K562 (cell line): ENCODE measurements around the gene IL17RC. TPM values are rescaled to one million over a fixed set of nuclear protein-coding genes. Genes with fewer than 3 reads are reported as not detected.

ENCODE experiments used
- ATF7 ChIP-seq: fragments of 450-650 bp; IDR thresholded peaks from 2 replicates; pipeline ENCODE4 v1.7.1; 2014; ENCODE audit warnings: mild to moderate bottlenecking, moderate library complexity
- BCOR ChIP-seq: fragments of 450-650 bp; IDR thresholded peaks from 2 replicates; pipeline ENCODE4 v1.6.1; 2016
- KDM5B ChIP-seq: fragments of 200-600 bp; sonication (generic); IDR thresholded peaks from 2 replicates; pipeline ENCODE4 v1.6.1; 2012; ENCODE audit warnings: low read depth, mild to moderate bottlenecking, moderate library complexity, low read length, control low read depth, inconsistent platforms; ENCODE audit not compliant: insufficient replicate concordance
- KLF6 ChIP-seq: fragments of 250-450 bp; sonication (Bioruptor Pico); IDR thresholded peaks from 2 replicates; pipeline ENCODE4 v1.4.0; 2020; ENCODE audit warnings: mild to moderate bottlenecking, moderate library complexity, borderline replicate concordance
- POLR2H ChIP-seq: IDR thresholded peaks from 2 replicates; pipeline ENCODE4 v1.6.1; 2016; ENCODE audit warnings: missing genetic modification characterization, low read depth, mild to moderate bottlenecking, control low read depth, missing compliant biosample characterization, moderate library complexity
- PTRF ChIP-seq: fragments of 450-650 bp; IDR thresholded peaks from 2 replicates; pipeline ENCODE4 v1.6.1; 2016; ENCODE audit warnings: mild to moderate bottlenecking, missing genetic modification characterization, missing compliant biosample characterization
- STAT6 ChIP-seq: sonication (generic); formaldehyde crosslinking; IDR thresholded peaks from 2 replicates; pipeline ENCODE4 v1.8.1; 2023; ENCODE audit warnings: mild to moderate bottlenecking, missing genetic modification reagents
- ZBTB43 ChIP-seq: sonication (generic); formaldehyde crosslinking; IDR thresholded peaks from 2 replicates; pipeline ENCODE4 v1.8.0; 2023; ENCODE audit warnings: mild to moderate bottlenecking, missing genetic modification reagents
- ZNF449 ChIP-seq: fragments of 250-450 bp; sonication (Bioruptor Pico); IDR thresholded peaks from 2 replicates; pipeline ENCODE4 v1.8.0; 2022; ENCODE audit warnings: moderate library complexity, mild to moderate bottlenecking, inconsistent platforms
- polyA plus RNA-seq, 8 experiments: library from polyadenylated mRNA; depleted of rRNA in 4 of 8; stranded (reverse) in 5 of 8; unstranded in 3 of 8; fragments of >200 nt; fragmentation: Nextera tagmentation in 2 of 8; fragmentation: Illumina TruSeq in 1 of 8; extraction: Ambion mirVana in 2 of 8; extraction: Trizol in 1 of 8; gene quantifications; 2 replicates each; pipeline versions ENCODE4 v1.2.1 to v1.2.3, GENCODE V29; 2011 to 2014; ENCODE audit warnings: inconsistent platforms in 1 of 8, missing spikeins in 1 of 8
- total RNA-seq, 7 experiments: library from RNA; depleted of rRNA in 6 of 7; stranded (reverse); fragments of >200 nt in 6 of 7; fragmentation: Illumina TruSeq in 2 of 7; extraction: Trizol in 2 of 7; gene quantifications; 2 replicates each; pipeline versions ENCODE4 v1.2.1 to v1.2.3, GENCODE V29; 2011 to 2021; ENCODE audit warnings: low replicate concordance in 1 of 7

The IL17RC gene
- total and polyA plus RNA-seq, 9 of the 15 experiments (the other 6 are each of a cell fraction or from before 2014, with no cell fraction given): 0.15 to 11.4 (median 7.1) TPM; not detected in 1

DNA sequence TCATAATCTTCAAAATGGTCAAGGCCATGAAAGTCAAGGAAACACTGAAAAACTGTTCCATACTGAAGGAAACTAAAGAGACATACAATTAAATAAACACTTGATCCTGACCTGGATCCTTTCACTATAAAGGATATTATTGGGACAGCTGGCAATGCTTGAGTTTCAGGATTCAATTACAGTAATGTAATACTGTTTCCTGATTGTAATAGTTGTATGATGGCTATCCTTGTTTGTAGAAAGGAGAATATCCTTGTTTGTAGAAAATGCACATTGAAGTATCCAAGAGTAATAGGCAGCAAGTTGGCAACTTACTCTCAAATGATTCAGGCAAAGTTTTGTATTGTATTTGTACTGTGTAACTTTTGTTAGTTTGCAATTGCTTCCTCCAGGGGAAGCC lies 41.5 kb upstream of the IL17RC start (continued):
- TF ChIP-seq ZBTB43 (CRISPR knock-in tag) (no peak), POLR2H (no peak), KLF6 (CRISPR knock-in tag) (no peak), BCOR (no peak), ZNF449 (no peak), KDM5B (no peak), ATF7 (no peak), PTRF (tag) (no peak), STAT6 (CRISPR knock-in tag) (no peak)
